GM21786 (cell line): Measurements from ENCODE around the gene VCAN.

Experiments
- ATAC-seq: cut with Tn5 transposase; IDR thresholded peaks from one replicate; pipeline ENCODE4 v1.9.1; 2021; ENCODE audit not compliant: unreplicated experiment

The VCAN gene

DNA sequence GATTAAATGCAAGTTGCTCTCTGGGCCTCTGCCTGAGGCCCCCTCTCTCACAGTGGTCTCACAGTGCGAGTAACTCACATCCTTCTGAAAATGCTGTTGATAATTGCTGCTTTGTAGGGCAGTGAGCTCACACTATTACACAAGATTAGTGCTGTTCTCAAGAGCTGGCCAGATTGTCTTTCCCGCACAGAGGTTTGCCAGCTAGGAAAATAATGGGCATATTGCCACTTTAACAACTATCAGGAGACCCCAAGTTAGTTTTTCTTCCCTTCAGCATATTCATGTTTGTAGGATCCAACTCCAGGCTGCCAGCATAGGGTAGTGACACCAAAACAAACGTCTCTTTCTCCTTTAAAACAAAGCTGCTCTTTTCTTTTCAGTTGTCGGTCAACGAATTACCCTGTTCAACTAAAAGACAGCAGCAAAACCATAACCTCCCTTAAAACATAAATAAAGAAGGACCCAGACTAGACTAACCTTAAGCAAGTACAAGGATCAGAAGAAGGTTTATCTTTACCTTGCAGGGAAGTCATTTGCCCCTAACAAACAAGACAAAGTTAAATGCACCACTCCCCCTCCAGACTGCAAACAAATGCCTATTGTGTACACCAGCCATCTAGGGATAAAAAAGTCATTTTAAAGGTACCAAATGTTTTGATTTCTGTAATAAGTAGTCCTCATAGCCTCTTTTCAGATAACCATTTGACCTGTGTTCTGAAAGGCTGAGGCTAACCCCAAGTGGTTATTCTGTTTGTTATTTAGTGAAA lies 91.4 kb downstream of the VCAN start:
- ATAC-seq: no peak

DNA sequence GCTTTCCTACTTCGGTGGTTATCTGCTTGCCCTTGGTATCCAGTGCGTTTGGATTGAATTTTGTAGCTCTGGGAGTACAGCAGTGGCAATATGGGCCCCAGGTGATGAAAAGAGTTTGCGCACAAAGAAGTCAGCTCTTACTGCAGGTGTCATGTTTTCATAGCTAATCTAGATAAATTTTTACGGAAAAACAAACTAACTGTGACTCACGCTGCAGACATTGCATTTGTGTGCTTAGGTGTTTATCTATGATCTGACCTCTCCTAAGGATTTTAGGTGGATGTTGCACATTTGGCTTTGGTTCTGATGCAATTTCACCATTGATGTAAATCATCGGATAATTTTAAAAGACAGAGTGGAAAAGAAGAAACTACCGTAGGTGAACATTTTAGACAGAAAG lies 92.1 kb downstream of the VCAN start:
- no peak for ATAC-seq

DNA sequence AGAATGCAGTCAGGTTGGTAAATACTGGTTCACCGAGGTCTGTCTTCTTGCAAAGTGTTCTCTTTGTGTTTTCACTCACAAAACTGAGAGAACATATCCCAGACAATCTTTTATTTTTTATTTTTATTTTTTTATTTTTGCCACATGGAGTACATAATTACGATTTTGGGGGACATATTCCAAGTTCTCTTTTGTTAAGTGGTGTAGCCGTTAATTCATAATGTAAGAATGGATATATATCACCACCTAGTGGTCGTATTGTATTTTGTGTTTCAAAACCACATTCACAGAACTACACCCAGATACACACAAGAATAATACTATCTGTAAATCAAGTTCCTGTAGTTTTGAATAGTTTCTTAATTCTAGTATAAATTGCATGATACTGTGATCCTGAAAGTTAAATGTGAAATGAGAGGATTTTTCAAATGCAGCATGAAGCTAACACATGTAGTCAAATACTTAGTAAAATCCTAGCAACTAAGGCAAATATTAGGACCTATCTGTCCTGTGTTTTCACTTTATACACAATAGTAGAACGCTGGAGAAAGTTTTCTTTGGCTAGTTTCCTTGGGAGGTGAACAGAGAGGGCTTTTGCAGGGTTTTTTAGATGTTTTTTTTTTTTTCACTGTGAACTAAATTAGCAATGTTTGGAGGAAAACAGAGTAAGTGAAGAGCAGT lies 92.7 kb downstream of the VCAN start:
- no peak for ATAC-seq

DNA sequence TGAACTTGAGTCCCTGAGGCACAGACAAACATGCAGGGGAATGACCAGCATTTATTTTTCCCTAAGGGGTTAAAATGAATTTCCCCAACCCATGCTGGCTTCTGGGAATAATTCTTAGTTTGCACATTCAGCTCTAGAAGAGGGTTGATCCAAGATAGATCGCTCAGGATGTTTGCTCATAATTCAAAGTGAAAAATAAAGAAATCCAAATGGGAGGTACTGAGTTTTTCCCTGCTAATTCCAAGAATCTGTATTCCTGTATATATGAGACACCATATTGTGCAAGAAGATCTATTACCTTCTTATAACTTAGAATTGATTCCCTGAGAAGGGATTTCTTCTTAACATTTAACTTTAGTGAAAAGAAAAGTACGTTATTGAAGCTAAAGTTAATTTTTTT lies 96.2 kb downstream of the VCAN start:
- no peak for ATAC-seq

DNA sequence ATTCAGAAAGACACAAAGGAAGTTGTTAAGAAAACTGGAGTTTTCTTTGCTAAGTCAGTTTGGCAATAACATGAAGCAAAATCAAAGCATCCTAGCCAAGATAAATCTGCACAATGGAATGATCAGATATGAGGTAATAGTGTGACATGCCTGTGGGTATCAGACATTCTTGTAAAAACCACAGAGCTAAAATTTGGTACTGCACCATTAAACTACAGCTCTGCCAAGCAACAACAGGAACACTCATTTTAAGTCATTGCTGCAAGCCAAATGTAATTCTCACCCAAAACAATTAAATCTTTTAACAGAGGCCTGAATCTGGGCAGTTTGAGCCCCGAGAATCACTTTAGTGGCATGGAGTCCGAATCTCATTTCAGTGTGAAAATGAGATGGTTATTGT lies 96.6 kb downstream of the VCAN start:
- no peak for ATAC-seq

DNA sequence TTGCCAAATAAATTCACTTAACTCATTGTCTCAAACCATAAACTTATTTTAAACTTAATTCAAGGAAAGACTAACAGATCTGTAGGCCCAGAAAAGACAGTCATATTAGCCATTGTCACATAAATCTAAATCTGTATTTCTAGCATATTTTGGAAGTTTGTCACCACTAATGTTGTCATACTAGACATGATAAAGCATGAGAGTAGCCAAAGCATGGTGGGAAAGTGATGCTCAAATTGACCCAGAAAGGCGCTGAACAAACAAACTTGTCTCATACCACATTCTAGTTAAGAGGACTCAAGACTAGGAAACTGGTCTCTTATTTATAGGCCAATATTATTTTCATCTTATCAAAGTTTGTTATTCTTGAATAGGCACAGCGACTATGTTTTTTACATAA lies 99.4 kb downstream of the VCAN start:
- ATAC-seq: no peak

DNA sequence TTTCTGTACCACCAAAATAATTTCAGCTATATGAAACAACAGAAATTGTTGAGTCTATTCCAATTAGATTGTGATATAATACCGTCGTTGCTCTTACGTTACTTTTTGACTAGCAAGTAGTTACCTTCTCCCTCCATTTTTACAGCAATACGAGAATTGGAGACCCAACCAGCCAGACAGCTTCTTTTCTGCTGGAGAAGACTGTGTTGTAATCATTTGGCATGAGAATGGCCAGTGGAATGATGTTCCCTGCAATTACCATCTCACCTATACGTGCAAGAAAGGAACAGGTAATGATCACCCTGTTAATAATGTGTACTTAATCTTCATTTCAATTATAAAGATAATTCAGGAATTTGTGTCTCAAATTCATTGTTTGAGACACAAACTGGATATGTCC lies 100.7 kb downstream of the VCAN start:
- ATAC-seq: no peak

DNA sequence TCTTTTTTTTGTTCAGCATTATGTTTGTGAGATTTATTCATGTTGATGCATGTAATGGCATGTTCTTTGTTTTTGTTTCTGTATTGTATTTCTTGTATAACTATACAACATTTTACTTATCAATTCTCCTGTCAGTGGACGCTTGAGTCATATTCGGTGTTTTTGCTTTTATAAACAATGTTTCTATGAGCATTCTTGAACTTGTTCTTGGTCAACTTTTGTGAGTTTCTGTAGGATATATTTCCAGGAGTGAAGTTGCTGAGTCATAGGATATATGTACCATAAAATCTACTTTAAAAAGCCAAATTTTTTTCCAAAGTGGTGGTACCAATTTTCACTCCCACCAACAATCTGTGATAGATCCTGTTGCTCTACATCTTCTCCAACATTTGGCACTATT lies 104.8 kb downstream of the VCAN start:
- no peak for ATAC-seq

DNA sequence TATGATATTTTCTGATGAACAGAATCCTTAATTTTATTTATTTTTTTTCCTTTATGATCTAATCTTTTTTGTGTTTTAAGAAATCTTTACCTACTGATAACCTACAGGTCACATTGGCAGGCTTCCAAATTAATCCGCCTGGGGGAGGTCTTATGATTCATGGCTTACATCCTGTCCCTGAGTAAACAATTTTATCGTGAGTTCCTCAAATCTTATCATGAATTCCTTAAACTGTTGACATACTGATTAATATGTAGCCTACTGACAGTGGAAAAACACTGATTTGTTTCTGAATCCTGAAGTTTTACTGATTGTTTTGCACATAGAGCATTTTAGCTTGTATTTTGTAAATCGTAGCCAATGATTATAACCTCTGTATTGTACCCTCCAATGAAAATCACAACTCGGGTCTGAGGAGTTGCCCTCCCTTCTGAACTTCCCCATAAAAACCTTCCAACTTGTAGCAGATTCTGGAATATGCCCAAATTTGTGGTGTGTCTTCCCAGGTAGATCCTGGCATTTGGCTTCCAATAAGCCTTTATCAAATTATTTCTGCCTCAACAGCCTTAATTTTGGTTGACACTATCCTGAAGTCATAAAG lies 105.6 kb downstream of the VCAN start:
- ATAC-seq: no peak

DNA sequence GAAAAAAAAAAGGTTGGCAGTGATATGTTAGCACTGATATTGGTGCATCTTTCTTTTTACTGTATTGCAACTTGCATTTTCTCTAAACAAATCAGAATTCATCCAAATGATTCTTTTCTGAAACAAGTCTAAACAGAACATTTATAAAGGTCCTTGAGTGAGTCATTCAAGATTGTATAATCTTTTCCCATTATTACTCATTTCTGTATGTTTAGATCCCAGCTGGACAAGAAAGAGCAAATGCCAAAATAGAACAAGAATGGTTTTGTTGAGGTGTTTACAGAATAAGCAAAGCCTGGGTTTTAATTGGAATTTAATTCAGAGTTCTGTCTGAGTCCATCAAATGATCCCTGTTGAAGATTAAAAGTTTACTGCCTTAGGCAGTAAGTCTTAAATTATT lies 112.3 kb downstream of the VCAN start:
- ATAC-seq: no peak

DNA sequence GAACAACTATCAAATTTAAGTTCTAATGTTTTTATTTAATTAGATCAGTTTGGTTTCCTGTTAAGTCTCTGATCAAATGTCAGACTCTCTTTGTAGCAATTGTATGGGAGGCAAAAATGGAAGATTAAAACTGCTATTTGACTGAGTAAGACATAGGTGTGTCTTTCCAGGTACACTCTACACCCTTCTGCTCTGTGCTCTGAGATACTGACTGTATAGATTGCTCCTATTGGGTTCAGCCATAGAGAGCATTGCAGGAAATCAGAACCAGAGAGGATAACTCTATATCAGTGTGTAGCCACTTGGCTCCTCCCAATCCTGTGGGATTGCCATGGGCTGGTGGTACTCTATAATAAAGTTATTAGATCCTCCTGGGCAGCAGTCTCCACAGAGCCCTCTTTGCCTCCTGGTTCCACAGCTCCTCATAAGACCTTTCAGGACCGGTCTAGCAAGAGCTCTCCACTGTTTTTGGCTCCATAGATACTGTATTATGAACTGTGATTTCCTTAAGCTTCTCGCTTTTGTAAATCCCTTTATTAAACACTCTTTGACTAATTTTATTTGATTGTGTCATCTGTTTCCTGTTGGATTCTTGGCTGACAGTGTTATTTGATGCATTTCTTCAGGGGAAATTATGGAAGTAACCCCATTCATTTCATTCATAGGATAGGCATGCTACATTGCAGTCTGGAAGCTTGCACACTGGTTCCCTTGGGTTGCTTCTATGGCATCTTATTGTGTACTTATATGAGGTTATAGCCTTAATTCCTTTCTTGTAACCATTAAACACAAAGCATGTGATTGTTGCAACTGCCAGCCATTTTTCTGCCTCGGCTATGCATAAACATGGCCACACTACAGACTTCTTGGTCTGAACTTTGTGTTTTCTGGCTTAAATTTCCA lies 115.6 kb downstream of the VCAN start:
- ATAC-seq: no peak

DNA sequence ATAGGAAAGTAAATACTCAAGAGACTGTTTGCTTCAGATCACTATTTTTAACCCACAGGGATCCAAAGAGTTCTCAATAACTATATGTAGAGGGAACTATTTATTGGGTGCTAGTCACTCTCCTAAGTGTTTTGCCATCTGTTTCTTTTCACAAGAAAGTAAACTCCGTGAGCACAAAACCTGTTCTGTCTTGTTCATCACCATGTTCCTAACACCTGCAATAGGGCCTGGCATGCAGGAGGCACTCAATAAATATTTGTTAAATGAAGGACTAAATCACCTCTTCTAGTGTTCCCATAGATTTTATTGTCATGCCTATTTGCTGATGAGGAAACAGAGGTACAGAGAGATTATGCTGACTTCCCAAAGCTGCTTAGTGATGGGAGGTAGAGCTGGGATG lies 118.2 kb downstream of the VCAN start:
- ATAC-seq: no peak

DNA sequence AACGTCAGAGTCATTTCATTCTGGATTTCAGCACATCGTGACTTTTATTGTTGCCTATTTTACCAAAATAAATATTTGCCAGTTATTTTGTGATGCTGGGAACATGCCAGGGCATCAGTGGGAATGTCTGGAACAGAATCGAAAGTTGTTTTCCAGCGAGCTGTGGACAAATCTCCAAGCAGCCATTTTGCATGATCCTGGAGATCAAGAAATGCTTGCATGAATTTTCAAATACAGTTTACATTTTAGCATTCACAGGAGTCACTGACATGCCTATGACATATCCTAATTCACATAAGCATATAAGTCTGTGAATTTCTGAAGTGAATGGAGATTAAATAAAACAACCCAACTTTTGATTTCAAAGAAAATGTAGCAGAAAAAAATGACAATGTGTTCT lies 119.4 kb downstream of the VCAN start:
- ATAC-seq: no peak

DNA sequence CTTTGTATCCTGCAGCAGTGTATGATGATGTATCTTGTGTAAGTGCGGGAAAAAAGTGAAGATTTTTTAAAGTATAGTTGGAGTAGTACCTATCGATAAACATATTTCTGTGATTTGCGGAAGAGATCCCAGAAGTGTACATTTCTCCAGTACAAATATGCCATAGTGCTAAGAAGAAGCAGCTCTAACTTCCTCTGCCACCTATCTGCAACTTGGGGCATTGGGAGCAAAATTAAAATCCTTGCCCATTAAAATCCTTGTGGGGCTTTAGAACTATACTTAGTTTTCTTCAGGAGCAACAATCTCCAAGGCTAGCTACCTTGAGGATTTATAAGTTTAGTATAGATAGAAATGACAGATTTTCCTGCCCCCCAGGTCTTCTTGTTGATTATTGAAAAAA lies 123.7 kb downstream of the VCAN start:
- no peak for ATAC-seq

DNA sequence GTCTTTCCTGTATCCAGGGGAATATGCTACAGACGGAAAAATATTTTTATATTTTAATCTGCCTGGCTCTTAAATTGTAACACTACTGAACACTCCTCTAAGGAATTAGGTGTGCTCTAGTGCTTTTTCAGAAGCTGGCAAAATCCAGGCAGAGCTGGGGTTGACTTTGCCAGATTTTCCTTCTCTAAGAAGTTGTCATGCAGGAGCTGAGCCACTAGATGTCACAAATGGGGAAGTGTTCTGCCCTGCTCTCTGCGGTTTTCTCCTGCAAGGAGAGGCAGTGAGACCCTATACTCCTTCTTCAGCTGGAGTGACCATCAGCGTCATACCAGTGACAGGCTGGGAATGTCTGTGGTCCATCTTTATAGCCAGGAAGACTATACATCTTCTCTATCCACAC lies 136.6 kb downstream of the VCAN start:
- ATAC-seq: no peak

DNA sequence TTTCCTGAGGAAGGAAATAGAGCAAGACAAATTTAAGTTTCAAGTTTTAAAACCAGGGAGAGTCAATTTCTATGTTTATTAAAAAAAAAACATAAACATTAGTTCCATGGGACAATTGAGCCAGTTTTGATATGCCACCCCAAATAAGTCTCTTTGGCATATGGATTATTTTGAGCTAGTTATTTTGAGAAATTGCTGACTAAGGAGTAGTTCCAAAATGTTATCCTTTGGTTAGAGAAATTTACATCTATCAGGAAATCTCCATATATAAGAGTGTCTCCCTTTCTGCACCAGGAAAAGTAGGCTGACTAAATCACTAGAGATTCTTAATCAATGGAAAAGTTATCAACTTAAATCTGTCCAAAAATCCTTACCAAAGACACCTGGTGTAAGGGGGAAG lies 143.3 kb downstream of the VCAN start:
- no peak for ATAC-seq

DNA sequence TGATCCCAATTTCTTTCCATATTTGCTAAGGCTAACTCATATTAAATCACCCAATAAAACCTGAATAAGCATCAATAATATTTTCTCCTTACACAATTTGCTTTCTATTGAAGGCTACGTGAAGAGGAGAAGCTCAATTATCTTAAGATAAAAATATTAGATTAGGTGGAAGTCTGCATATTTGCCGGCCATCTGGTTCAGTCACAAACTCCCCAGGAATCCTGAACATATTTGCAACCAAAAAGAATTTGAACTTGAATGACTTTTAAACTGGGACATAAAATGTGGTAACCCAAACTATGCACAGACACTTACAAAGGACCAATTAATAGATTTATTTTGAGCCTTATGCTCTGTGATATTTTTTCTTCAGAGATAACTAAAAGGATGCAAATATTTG lies 156.8 kb downstream of the VCAN start:
- no peak for ATAC-seq
